Endodermal cell (in vitro differentiated cells): ENCODE measurements around the gene ERO1A. TPM values are rescaled to one million over a fixed set of nuclear protein-coding genes. Genes with fewer than 3 reads are reported as not detected.

Experiments
- DNase-seq: peaks from one replicate; pipeline ENCODE4 v3.0.0-alpha.2; 2017
- H3K27ac ChIP-seq: 2 replicates; pipeline ENCODE4 v1.5.1; 2013; ENCODE audit warnings: mild to moderate bottlenecking, low read depth, low read length, moderate library complexity
- H3K27me3 ChIP-seq: 2 replicates; pipeline ENCODE4 v1.6.1; 2013; ENCODE audit warnings: mild to moderate bottlenecking, low read length, moderate library complexity; ENCODE audit not compliant: insufficient read depth, control insufficient read depth, poor library complexity, severe bottlenecking
- H3K36me3 ChIP-seq: 2 replicates; pipeline ENCODE4 v1.7.0; 2013; ENCODE audit warnings: mild to moderate bottlenecking, low read length, moderate library complexity; ENCODE audit not compliant: control insufficient read depth, insufficient read depth
- H3K4me1 ChIP-seq: one replicate; pipeline ENCODE4 v1.7.0; 2013; ENCODE audit warnings: low read length; ENCODE audit not compliant: control insufficient read depth, insufficient read depth
- H3K4me3 ChIP-seq: 2 replicates; pipeline ENCODE4 v1.5.1; 2013; ENCODE audit warnings: mild to moderate bottlenecking, low read length, moderate library complexity
- H3K9ac ChIP-seq: 2 replicates; pipeline ENCODE4 v1.6.1; 2013; ENCODE audit warnings: mild to moderate bottlenecking, low read length, moderate library complexity; ENCODE audit not compliant: poor library complexity, severe bottlenecking; ENCODE audit errors: extremely low read depth
- H3K9me3 ChIP-seq: 2 replicates; pipeline ENCODE4 v1.6.1; 2013; ENCODE audit warnings: mild to moderate bottlenecking, low read length, moderate library complexity; ENCODE audit not compliant: control insufficient read depth
- H3K27ac Mint-ChIP-seq: 2 replicates; pipeline ENCODE4 v1.8.0; 2020; ENCODE audit warnings: mixed read lengths
- H3K27me3 Mint-ChIP-seq: 2 replicates; pipeline ENCODE4 v1.8.0; 2021; ENCODE audit warnings: mild to moderate bottlenecking, mixed read lengths; ENCODE audit not compliant: insufficient read depth
- H3K36me3 Mint-ChIP-seq: 2 replicates; pipeline ENCODE4 v1.8.0; 2020; ENCODE audit warnings: low read depth, mixed read lengths
- H3K4me1 Mint-ChIP-seq: 2 replicates; pipeline ENCODE4 v1.8.0; 2020; ENCODE audit warnings: mixed read lengths
- H3K4me3 Mint-ChIP-seq: 2 replicates; pipeline ENCODE4 v1.8.0; 2020; ENCODE audit warnings: mild to moderate bottlenecking, moderate library complexity, mixed read lengths
- H3K9me3 Mint-ChIP-seq: 2 replicates; pipeline ENCODE4 v1.8.0; 2020; ENCODE audit warnings: mild to moderate bottlenecking, mixed read lengths
- CTCF ChIP-seq: fragments of 200-600 bp; sonication (generic); conservative IDR thresholded peaks from 2 replicates; pipeline ENCODE4 v1.5.0; 2021; ENCODE audit warnings: antibody characterized with exemption, mild to moderate bottlenecking
- WGBS, 2 experiments: methylation state at CpG; one replicate each; pipeline versions ENCODE4 v1.1.5 to v1.1.7; 2013; ENCODE audit warnings: missing lambda C conversion rate in 2 of 2, mixed read lengths in 1 of 2; ENCODE audit not compliant: insufficient coverage in 1 of 2, insufficient read length in 1 of 2; 5-methylcytosine and 5-hydroxymethylcytosine counted together
- total RNA-seq, 2 donors: library from RNA; stranded (reverse); fragmentation: NEBNext Ultra II Directional in 1 of 2; extraction: Animal tissue kit (Norgen Biotek cat#: 25700) in 1 of 2; gene quantifications; 2 replicates in 1 of 2; 3 replicates in 1 of 2; pipeline ENCODE4 v1.2.1, GENCODE V29; 2021

The ERO1A gene
- total RNA-seq, 2 donors from 2014 or later, result 44.5 to 60.8 TPM

- WGBS, 2 experiments, result 88% methylated on average over 1 of the region's 1 CpG; no CpG with 5 or more reads in 1 of the 2 experiments
- Mint-ChIP-seq H3K4me3 (no peak overlapping the region), H3K4me1 (peaks cover 8% of the 10 kb centered on the region), H3K36me3 (peaks cover 78% of the 10 kb centered on the region), H3K9me3 (no peaks in the 10 kb centered on the region), H3K27me3 (no peaks in the 10 kb centered on the region), H3K27ac (no peak overlapping the region)
- Histone ChIP-seq H3K27me3 (no peaks in the 10 kb centered on the region), H3K9me3 (no peaks in the 10 kb centered on the region), H3K27ac (no peak overlapping the region), H3K4me3 (no peak overlapping the region), H3K4me1 (peaks cover 3% of the 10 kb centered on the region), H3K9ac (no peak overlapping the region), H3K36me3 (peaks cover 81% of the 10 kb centered on the region)
- TF ChIP-seq CTCF, result no peak
- DNase-seq, result no peak
Measured at GRCh38 chr14:52711666-52712065, 16.3 kb upstream of the ERO1A start.

- peak within 1 kb of the TSS; percentile 100 for H3K4me3 ChIP-seq
- H3K27ac ChIP-seq, result peak within 1 kb of the TSS; percentile 82
- peaks cover 37% of the 10 kb centered on the region for H3K36me3 ChIP-seq
Measured at GRCh38 chr14:52706724-52707706, 11.7 kb upstream of the ERO1A start, which contains the start of gene PSMC6. TSS of gene PSMC6 (plus strand) at chr14:52707200. CDS start at chr14:52707220, 20 bp downstream.

GRCh38 chr14:52706286-52706685 is 10.9 kb upstream of the ERO1A start:
- H3K27ac ChIP-seq, result no peak overlapping the region
- peak overlapping the region; percentile 100 for H3K4me3 Mint-ChIP-seq
- peaks cover 4% of the 10 kb centered on the region for H3K9me3 Mint-ChIP-seq
- H3K27me3 Mint-ChIP-seq, result no peaks in the 10 kb centered on the region
- DNase-seq, result no peak
- H3K4me1 Mint-ChIP-seq, result peaks cover 11% of the 10 kb centered on the region
- H3K4me1 ChIP-seq, result peaks cover 3% of the 10 kb centered on the region
- H3K36me3 ChIP-seq, result peaks cover 30% of the 10 kb centered on the region
- H3K36me3 Mint-ChIP-seq, result peaks cover 32% of the 10 kb centered on the region
- no peak overlapping the region for H3K9ac ChIP-seq
- no peaks in the 10 kb centered on the region for H3K27me3 ChIP-seq
- peak overlapping the region; percentile 99 for H3K27ac Mint-ChIP-seq
- H3K4me3 ChIP-seq, result peak overlapping the region; percentile 100
- H3K9me3 ChIP-seq, result no peaks in the 10 kb centered on the region
- WGBS, 2 experiments, result 100% methylated on average over 5 of the region's 5 CpGs; no CpG with 5 or more reads in 1 of the 2 experiments
- no peak for TF ChIP-seq CTCF

More at GRCh38 chr14:52706724-52707706, 11.7 kb upstream of the ERO1A start, which contains the start of gene PSMC6:
- H3K9ac ChIP-seq, result peak within 1 kb of the TSS; percentile 87
- Mint-ChIP-seq H3K27ac (peak within 1 kb of the TSS; percentile 99), H3K9me3 (peaks cover 4% of the 10 kb centered on the region), H3K4me1 (peaks cover 11% of the 10 kb centered on the region), H3K36me3 (peaks cover 37% of the 10 kb centered on the region), H3K27me3 (no peaks in the 10 kb centered on the region), H3K4me3 (peak within 1 kb of the TSS; percentile 100)
- H3K9me3 ChIP-seq, result no peaks in the 10 kb centered on the region
- DNase-seq, result peak; percentile 98
- 4 to 8% methylated on average over 21 to 43 of the region's 43 CpGs for WGBS, 2 experiments
- no peak for TF ChIP-seq CTCF
- no peaks in the 10 kb centered on the region for H3K27me3 ChIP-seq
- peaks cover 3% of the 10 kb centered on the region for H3K4me1 ChIP-seq
